Fibroblast of lung (primary cell): ENCODE data around the gene PDGFB. TPM values are rescaled to one million over a fixed set of nuclear protein-coding genes. Genes with fewer than 3 reads are reported as not detected.

Experiments used
- DNase-seq, 2 donors: peaks; one replicate each; pipeline versions ENCODE4 v3.0.0 to v3.0.0-alpha.2; 2010; ENCODE audit warnings: low read depth in 2 of 2
- H2AFZ ChIP-seq: 2 replicates; pipeline ENCODE4 v1.5.1; 2012; ENCODE audit warnings: low read length, control low read depth, inconsistent platforms
- H3K27ac ChIP-seq: 2 replicates; pipeline ENCODE4 v1.5.1; 2011; ENCODE audit warnings: low read length, control low read depth; ENCODE audit not compliant: insufficient read depth
- H3K27me3 ChIP-seq: 2 replicates; pipeline ENCODE4 v1.5.1; 2011; ENCODE audit warnings: mild to moderate bottlenecking, low read length; ENCODE audit not compliant: control insufficient read depth, insufficient read depth
- H3K36me3 ChIP-seq: 2 replicates; pipeline ENCODE4 v1.5.1; 2011; ENCODE audit warnings: low read length; ENCODE audit not compliant: control insufficient read depth, insufficient read depth
- H3K4me1 ChIP-seq: 2 replicates; pipeline ENCODE4 v1.5.1; 2011; ENCODE audit warnings: low read length; ENCODE audit not compliant: control insufficient read depth, insufficient read depth; ENCODE audit errors: extremely low read depth
- H3K4me2 ChIP-seq: 2 replicates; pipeline ENCODE4 v1.5.1; 2011; ENCODE audit warnings: low read length, control low read depth; ENCODE audit not compliant: insufficient read depth; ENCODE audit errors: extremely low read depth
- H3K4me3 ChIP-seq, 4 experiments: fragments of 200-600 bp in 1 of 4; sonication (generic) in 1 of 4; replicated peaks in 1 of 4; 2 replicates each; pipeline ENCODE4 v1.5.1; 2011 to 2016; ENCODE audit warnings: low read length in 4 of 4, low read depth in 3 of 4, mild to moderate bottlenecking in 3 of 4, control low read depth in 2 of 4, inconsistent platforms in 1 of 4, mixed read lengths in 1 of 4; ENCODE audit not compliant: insufficient read depth in 1 of 4; ENCODE audit errors: control extremely low read depth in 1 of 4
- H3K79me2 ChIP-seq: 2 replicates; pipeline ENCODE4 v1.5.1; 2012; ENCODE audit warnings: mild to moderate bottlenecking, low read length, inconsistent platforms; ENCODE audit not compliant: control insufficient read depth, insufficient read depth
- H3K9ac ChIP-seq: 2 replicates; pipeline ENCODE4 v1.5.1; 2011; ENCODE audit warnings: mild to moderate bottlenecking, low read length, control low read depth; ENCODE audit not compliant: insufficient read depth
- H3K9me3 ChIP-seq: 2 replicates; pipeline ENCODE4 v1.5.1; 2012; ENCODE audit warnings: low read depth, low read length; ENCODE audit not compliant: control insufficient read depth, insufficient read depth
- H4K20me1 ChIP-seq: 2 replicates; pipeline ENCODE4 v1.5.1; 2011; ENCODE audit warnings: low read length; ENCODE audit not compliant: control insufficient read depth, insufficient read depth; ENCODE audit errors: extremely low read depth
- CTCF ChIP-seq, 2 donors: IDR thresholded peaks in 1 of 2; conservative IDR thresholded peaks in 1 of 2; 1 replicate in 1 of 2; 2 replicates in 1 of 2; pipeline ENCODE4 v1.5.1; 2011 to 2012; ENCODE audit warnings: low read length in 2 of 2, control low read depth in 1 of 2, inconsistent platforms in 1 of 2, low read depth in 1 of 2, mild to moderate bottlenecking in 1 of 2
- EZH2 ChIP-seq: IDR thresholded peaks from 2 replicates; pipeline ENCODE4 v1.5.1; 2012; ENCODE audit warnings: low read length, control low read depth, mild to moderate bottlenecking; ENCODE audit errors: missing control alignments
- polyA plus RNA-seq, 2 donors: library from polyadenylated mRNA; depleted of rRNA in 1 of 2; stranded (reverse) in 1 of 2; unstranded in 1 of 2; fragments of >200 nt; gene quantifications; 2 replicates each; pipeline ENCODE4 v1.2.1, GENCODE V29; 2011 to 2012; ENCODE audit warnings: missing spikeins in 1 of 2
- total RNA-seq: library from RNA; depleted of rRNA; stranded (reverse); fragments of >200 nt; gene quantifications from 2 replicates; pipeline ENCODE4 v1.2.1, GENCODE V29; 2014

PDGFB gene
- total and polyA plus RNA-seq, 2 donors (not counting 1 experiment from before 2014, with no cell fraction given) = under 0.01 to 0.50 TPM

GRCh38 chr22:39253435-39254070 is 8.8 kb upstream of the PDGFB start:
- Histone ChIP-seq H3K79me2 (no peaks in the 10 kb centered on the region), H2AFZ (peak overlapping the region; percentile 15), H3K9me3 (no peaks in the 10 kb centered on the region), H3K4me1 (peaks cover 24% of the 10 kb centered on the region), H3K9ac (no peak overlapping the region), H3K27me3 (no peaks in the 10 kb centered on the region), H3K27ac (peak overlapping the region; percentile 60), H3K36me3 (no peaks in the 10 kb centered on the region), H4K20me1 (no peaks in the 10 kb centered on the region), H3K4me3 (no peak overlapping the region), H3K4me2 (peak overlapping the region; percentile 49)
- TF ChIP-seq EZH2 = no peak
- no peak for TF ChIP-seq CTCF (conservative IDR thresholded peaks at IDR 0.05 in 1 of 2, IDR thresholded peaks at IDR 0.05 in 1 of 2; ENCODE audit: low read depth in 1 of 2, low read length in 2 of 2)
- peak; percentile 84 to 88 for DNase-seq

- TF ChIP-seq EZH2 = no peak
- TF ChIP-seq CTCF (conservative IDR thresholded peaks at IDR 0.05 in 1 of 2, IDR thresholded peaks at IDR 0.05 in 1 of 2; ENCODE audit: low read depth in 1 of 2, low read length in 2 of 2) = no peak
- H3K27me3 ChIP-seq = no peaks in the 10 kb centered on the region
- no peaks in the 10 kb centered on the region for H3K9me3 ChIP-seq
- no peak overlapping the region for H3K9ac ChIP-seq
- peak in 1 of 2 donors; percentile 32 for DNase-seq
- H3K4me1 ChIP-seq = peaks cover 24% of the 10 kb centered on the region
- no peaks in the 10 kb centered on the region for H3K36me3 ChIP-seq
- peak overlapping the region; percentile 13 for H3K27ac ChIP-seq
- no peak overlapping the region for H3K4me3 ChIP-seq
- H4K20me1 ChIP-seq = no peaks in the 10 kb centered on the region
- no peaks in the 10 kb centered on the region for H3K79me2 ChIP-seq
- H2AFZ ChIP-seq = no peak overlapping the region
- peak overlapping the region; percentile 27 for H3K4me2 ChIP-seq
These were observed 8.0 kb upstream of the PDGFB start for GRCh38 chr22:39252461-39253434.

GRCh38 chr22:39251762-39252460 is 7.1 kb upstream of the PDGFB start:
- Histone ChIP-seq H3K9ac (no peak overlapping the region), H3K27me3 (peaks cover 3% of the 10 kb centered on the region), H3K4me1 (peaks cover 24% of the 10 kb centered on the region), H3K27ac (no peak overlapping the region), H2AFZ (no peak overlapping the region), H3K36me3 (no peaks in the 10 kb centered on the region), H4K20me1 (no peaks in the 10 kb centered on the region), H3K4me3 (no peak overlapping the region), H3K4me2 (no peak overlapping the region), H3K79me2 (no peaks in the 10 kb centered on the region), H3K9me3 (no peaks in the 10 kb centered on the region)
- no peak for TF ChIP-seq CTCF (conservative IDR thresholded peaks at IDR 0.05 in 1 of 2, IDR thresholded peaks at IDR 0.05 in 1 of 2; ENCODE audit: low read depth in 1 of 2, low read length in 2 of 2)
- TF ChIP-seq EZH2 = no peak
- DNase-seq = peak in 1 of 2 donors; percentile 37
